H1 (cell line): ENCODE results near the gene IFT122. TPM values are rescaled to one million over a fixed set of nuclear protein-coding genes. Genes with fewer than 3 reads are reported as not detected.
A peak's percentile ranks its signal among the peaks of the same experiment; 100 is the strongest.

ENCODE experiments used
- CTCF ChIA-PET: fragments of 300-600 bp; sonication (Branson Sonifier 250); formaldehyde crosslinking; loops from one replicate; lab custom pipeline; 2021; ENCODE audit not compliant: partially characterized antibody; lab: Charles Lee
- POLR2A ChIA-PET: fragments of 300-600 bp; sonication (Branson Sonifier 250); formaldehyde crosslinking; loops from one replicate; lab custom pipeline; 2021; ENCODE audit warnings: inconsistent platforms; ENCODE audit not compliant: partially characterized antibody; lab: Charles Lee
- DNase-seq, 2 experiments: peaks; one replicate each; pipeline versions ENCODE4 v3.0.0 to v3.0.0-alpha.2; 2010 to 2022; ENCODE audit warnings: low spot score in 2 of 2, low read depth in 1 of 2, mixed read lengths in 1 of 2
- FAIRE-seq: peaks from 2 replicates; lab custom pipeline; 2011; peaks lifted over from hg19 to GRCh38; lab: Jason Lieb, UNC
- H2AFZ ChIP-seq: 2 replicates; pipeline ENCODE4 v1.8.1; 2012; ENCODE audit warnings: low read length, inconsistent platforms
- H2AK5ac ChIP-seq: 2 replicates; pipeline ENCODE4 v1.6.1; 2013; ENCODE audit warnings: low read depth, low read length
- H2BK120ac ChIP-seq: replicated peaks from 2 replicates; pipeline ENCODE3; 2013; ENCODE audit warnings: low read depth, low read length, inconsistent platforms
- H2BK12ac ChIP-seq: 2 replicates; pipeline ENCODE4 v1.6.1; 2013; ENCODE audit warnings: low read depth, low read length
- H2BK15ac ChIP-seq: 2 replicates; pipeline ENCODE4 v1.6.1; 2013; ENCODE audit warnings: low read length
- H2BK20ac ChIP-seq: 2 replicates; pipeline ENCODE4 v1.6.1; 2013; ENCODE audit warnings: low read length
- H2BK5ac ChIP-seq: 2 replicates; pipeline ENCODE4 v1.6.1; 2013; ENCODE audit warnings: low read depth, low read length
- H3K14ac ChIP-seq: 2 replicates; pipeline ENCODE4 v1.6.1; 2013; ENCODE audit warnings: inconsistent platforms; ENCODE audit not compliant: insufficient read length
- H3K18ac ChIP-seq: 2 replicates; pipeline ENCODE4 v1.6.1; 2013; ENCODE audit warnings: low read length; ENCODE audit errors: extremely low read depth
- H3K23ac ChIP-seq: 2 replicates; pipeline ENCODE4 v1.6.1; 2013; ENCODE audit warnings: inconsistent platforms; ENCODE audit not compliant: insufficient read length
- H3K23me2 ChIP-seq: 2 replicates; pipeline ENCODE4 v1.6.1; 2013; ENCODE audit warnings: low read depth, low read length
- H3K27ac ChIP-seq: 2 replicates; pipeline ENCODE4 v1.6.1; 2011; ENCODE audit warnings: low read depth, low read length, inconsistent platforms
- H3K27me3 ChIP-seq, 4 experiments: replicated peaks in 1 of 4; 1 replicate in 1 of 4; 2 replicates in 3 of 4; pipeline versions ENCODE4 v1.6.1 to v1.8.1; 2011 to 2013; ENCODE audit warnings: low read length in 3 of 4, mild to moderate bottlenecking in 3 of 4, inconsistent platforms in 2 of 4, mixed read lengths in 2 of 4, moderate library complexity in 1 of 4; ENCODE audit not compliant: control insufficient read depth in 3 of 4, insufficient read depth in 3 of 4; ENCODE audit errors: extremely low read depth in 1 of 4
- H3K36me3 ChIP-seq, 4 experiments: 2 replicates each; pipeline versions ENCODE4 v1.6.1 to v1.8.1; 2011 to 2013; ENCODE audit warnings: mild to moderate bottlenecking in 4 of 4, low read length in 3 of 4, moderate library complexity in 2 of 4, control low read depth in 1 of 4, inconsistent platforms in 1 of 4; ENCODE audit not compliant: insufficient read depth in 4 of 4, control insufficient read depth in 2 of 4
- H3K4ac ChIP-seq: replicated peaks from 2 replicates; pipeline ENCODE3; 2013; ENCODE audit warnings: low read length, low read depth, mixed read lengths, inconsistent platforms; ENCODE audit not compliant: insufficient read length
- H3K4me1 ChIP-seq, 4 experiments: replicated peaks in 1 of 4; 1 replicate in 1 of 4; 2 replicates in 3 of 4; pipeline versions ENCODE4 v1.6.1 to v1.8.1; 2011 to 2013; ENCODE audit warnings: low read length in 3 of 4, inconsistent platforms in 2 of 4, mixed read lengths in 1 of 4; ENCODE audit not compliant: insufficient read depth in 4 of 4, control insufficient read depth in 3 of 4
- H3K4me2 ChIP-seq, 2 experiments: 2 replicates each; pipeline versions ENCODE4 v1.6.1 to v1.8.1; 2011 to 2013; ENCODE audit warnings: low read depth in 2 of 2, low read length in 2 of 2, control low read depth in 1 of 2, inconsistent platforms in 1 of 2, mild to moderate bottlenecking in 1 of 2; ENCODE audit not compliant: insufficient read depth in 1 of 2
- H3K4me3 ChIP-seq, 4 experiments: fragments of 200-600, 300-600 bp in 1 of 4; sonication (generic), shearing (Covaris generic), sonication (Bioruptor Twin) in 1 of 4; 2 replicates each; pipeline versions ENCODE4 v1.5.1 to v1.8.1; 2011 to 2016; ENCODE audit warnings: low read length in 4 of 4, low read depth in 3 of 4, control low read depth in 2 of 4, inconsistent platforms in 2 of 4, mild to moderate bottlenecking in 2 of 4, mixed read lengths in 1 of 4, moderate library complexity in 1 of 4; ENCODE audit not compliant: insufficient read depth in 2 of 4; ENCODE audit errors: extremely low read depth in 1 of 4
- H3K56ac ChIP-seq: replicated peaks from 2 replicates; pipeline ENCODE3; 2013; ENCODE audit warnings: low read depth, mild to moderate bottlenecking, mixed read lengths, low read length, inconsistent platforms; ENCODE audit not compliant: insufficient read length
- H3K79me1 ChIP-seq: 2 replicates; pipeline ENCODE4 v1.6.1; 2013; ENCODE audit warnings: low read depth, low read length, control low read depth
- H3K79me2 ChIP-seq, 2 experiments: 2 replicates each; pipeline versions ENCODE4 v1.6.1 to v1.8.1; 2012 to 2013; ENCODE audit warnings: low read length in 2 of 2, mild to moderate bottlenecking in 2 of 2, inconsistent platforms in 1 of 2; ENCODE audit not compliant: insufficient read depth in 2 of 2, control insufficient read depth in 1 of 2
- H3K9ac ChIP-seq, 4 experiments: replicated peaks in 1 of 4; 1 replicate in 1 of 4; 2 replicates in 3 of 4; pipeline versions ENCODE4 v1.6.1 to v1.8.1; 2011 to 2013; ENCODE audit warnings: low read depth in 3 of 4, low read length in 3 of 4, control low read depth in 2 of 4, mild to moderate bottlenecking in 2 of 4, moderate library complexity in 2 of 4, inconsistent platforms in 1 of 4; ENCODE audit errors: extremely low read depth in 1 of 4
- H3K9me3 ChIP-seq, 2 experiments: 2 replicates each; pipeline versions ENCODE4 v1.6.1 to v1.8.1; 2012 to 2013; ENCODE audit warnings: mild to moderate bottlenecking in 2 of 2, moderate library complexity in 2 of 2, control low read depth in 1 of 2, inconsistent platforms in 1 of 2, low read depth in 1 of 2, low read length in 1 of 2, mixed read lengths in 1 of 2; ENCODE audit not compliant: insufficient read depth in 2 of 2
- H4K20me1 ChIP-seq, 2 experiments: replicated peaks in 1 of 2; 2 replicates each; pipeline versions ENCODE3 to v1.8.1; 2011 to 2013; ENCODE audit warnings: inconsistent platforms in 2 of 2, low read length in 2 of 2, mild to moderate bottlenecking in 1 of 2; ENCODE audit not compliant: insufficient read depth in 2 of 2, control insufficient read depth in 1 of 2
- H4K5ac ChIP-seq: 2 replicates; pipeline ENCODE4 v1.6.1; 2013; ENCODE audit warnings: low read length, low read depth, mixed read lengths, inconsistent platforms; ENCODE audit not compliant: insufficient read length
- H4K8ac ChIP-seq: 2 replicates; pipeline ENCODE4 v1.8.0; 2013; ENCODE audit warnings: mild to moderate bottlenecking, moderate library complexity, low read length, inconsistent platforms; ENCODE audit not compliant: insufficient read depth; ENCODE audit errors: extremely low read depth
- H4K91ac ChIP-seq: replicated peaks from 2 replicates; pipeline ENCODE3; 2013; ENCODE audit warnings: low read length, mixed read lengths, inconsistent platforms; ENCODE audit not compliant: insufficient read length
- EGR1 ChIP-seq: IDR thresholded peaks from 2 replicates; pipeline ENCODE4 v1.6.1; 2011; ENCODE audit warnings: low read depth, low read length, borderline replicate concordance
- RNF2 ChIP-seq: fragments of 200-900, 300-1000 bp; sonication (generic); IDR thresholded peaks from 2 replicates; pipeline ENCODE4 v1.7.1; 2016; ENCODE audit warnings: borderline replicate concordance, low read depth, mild to moderate bottlenecking, antibody characterized with exemption, low read length; ENCODE audit not compliant: poor library complexity, severe bottlenecking; ENCODE audit errors: missing control alignments
- WGBS, 2 experiments: shearing (Covaris generic) in 1 of 2; methylation state at CpG; one replicate each; pipeline versions ENCODE4 v1.1.6 to v1.1.7; 2013 to 2015; ENCODE audit warnings: low lambda C conversion rate in 2 of 2, mixed read lengths in 2 of 2, inconsistent platforms in 1 of 2, low coverage in 1 of 2, missing lambda C conversion rate in 1 of 2; ENCODE audit not compliant: insufficient replicate concordance in 2 of 2, insufficient coverage in 1 of 2, insufficient read length in 1 of 2; ENCODE audit errors: extremely low coverage in 1 of 2, missing lambda C conversion rate in 1 of 2; 5-methylcytosine and 5-hydroxymethylcytosine counted together
- polyA plus RNA-seq, 7 experiments: library from polyadenylated mRNA; depleted of rRNA in 3 of 7; stranded (reverse) in 5 of 7; unstranded in 2 of 7; fragments of >200 nt in 5 of 7; fragments of 200-250 nt in 2 of 7; gene quantifications; 1 replicate in 5 of 7; 2 replicates in 1 of 7; 4 replicates in 1 of 7; pipeline versions ENCODE4 v1.2.1 to v1.2.3, GENCODE V29; 2011 to 2013; ENCODE audit warnings: missing spikeins in 2 of 7, mixed read lengths in 2 of 7
- total RNA-seq: library from RNA; stranded (reverse); fragmentation: NEBNext Ultra II Directional; extraction: Animal tissue kit (Norgen Biotek cat#: 25700); gene quantifications from 2 replicates; pipeline ENCODE4 v1.2.1, GENCODE V29; 2021

Gene IFT122
- total and polyA plus RNA-seq, 2 of the 8 experiments (the other 6 are each of a cell fraction or from before 2014, with no cell fraction given) = 23.7 to 25.1 TPM

- CTCF ChIA-PET = interaction anchor here (1.5 to 11.3 kb wide), 3 partner anchors 8 to 71 kb away, joined by 4 to 93 read pairs (median 6); partner anchors contain the start of gene PLXND1
- no peak overlapping the region for H3K4me2 ChIP-seq
- no peak for FAIRE-seq
- no peak for TF ChIP-seq RNF2
- no peak for TF ChIP-seq EGR1
Observed at GRCh38 chr3:129560911-129561594, 121.0 kb downstream of the IFT122 start.

More at GRCh38 chr3:129560911-129561594, 121.0 kb downstream of the IFT122 start:
- Histone ChIP-seq H3K36me3 (no peaks in the 10 kb centered on the region; a peak in 1 of 8 replicates), H3K23me2 (no peaks in the 10 kb centered on the region), H4K91ac (no peak overlapping the region), H3K27ac (no peak overlapping the region), H2BK20ac (no peak overlapping the region), H2AFZ (no peak overlapping the region), H3K23ac (no peak overlapping the region), H3K4me3 (no peak overlapping the region), H3K4ac (no peak overlapping the region), H4K20me1 (peaks cover 0 to 1% of the 10 kb centered on the region in 2 experiments), H3K14ac (no peak overlapping the region), H3K18ac (no peak overlapping the region; the same call in 1 of the 2 replicates), H3K4me1 (peaks cover 0 to 11% (median 6%) of the 10 kb centered on the region in 4 experiments; a peak in 4 of 7 replicates), H2BK12ac (0 out of 2 replicates have a peak overlapping the region, but pooled peaks have one; percentile 50), H4K5ac (no peak overlapping the region), H3K9me3 (no peaks in the 10 kb centered on the region), H3K9ac (no peak overlapping the region), H3K56ac (no peak overlapping the region), H4K8ac (no peak overlapping the region), H2BK120ac (no peak overlapping the region), H3K79me1 (no peaks in the 10 kb centered on the region), H2AK5ac (no peak overlapping the region), H3K79me2 (no peaks in the 10 kb centered on the region), H3K27me3 (no peaks in the 10 kb centered on the region), H2BK15ac (no peak overlapping the region; the same call in 1 of the 2 replicates), H2BK5ac (no peak overlapping the region; the same call in 1 of the 2 replicates)
- POLR2A ChIA-PET = interaction anchor here (0.9 kb wide), 1 partner anchor 15 kb away, joined by 3 read pairs; no protein-coding TSS in a partner anchor
- no peak for DNase-seq
- WGBS, 2 experiments = 84% methylated on average over 16 of the region's 18 CpGs; no CpG with 5 or more reads in 1 of the 2 experiments
